ENCODE data around the gene CERS6.
"Not testable (repeated sequence)": the region's sequence is repeated elsewhere in the genome, so short reads cannot be mapped to it uniquely, and the experiment has no call there.

The CERS6 gene

GRCh38 chr2:168469281-168469988 lies 13.4 kb downstream of the CERS6 start:
- no peak for DNase-seq

DNA sequence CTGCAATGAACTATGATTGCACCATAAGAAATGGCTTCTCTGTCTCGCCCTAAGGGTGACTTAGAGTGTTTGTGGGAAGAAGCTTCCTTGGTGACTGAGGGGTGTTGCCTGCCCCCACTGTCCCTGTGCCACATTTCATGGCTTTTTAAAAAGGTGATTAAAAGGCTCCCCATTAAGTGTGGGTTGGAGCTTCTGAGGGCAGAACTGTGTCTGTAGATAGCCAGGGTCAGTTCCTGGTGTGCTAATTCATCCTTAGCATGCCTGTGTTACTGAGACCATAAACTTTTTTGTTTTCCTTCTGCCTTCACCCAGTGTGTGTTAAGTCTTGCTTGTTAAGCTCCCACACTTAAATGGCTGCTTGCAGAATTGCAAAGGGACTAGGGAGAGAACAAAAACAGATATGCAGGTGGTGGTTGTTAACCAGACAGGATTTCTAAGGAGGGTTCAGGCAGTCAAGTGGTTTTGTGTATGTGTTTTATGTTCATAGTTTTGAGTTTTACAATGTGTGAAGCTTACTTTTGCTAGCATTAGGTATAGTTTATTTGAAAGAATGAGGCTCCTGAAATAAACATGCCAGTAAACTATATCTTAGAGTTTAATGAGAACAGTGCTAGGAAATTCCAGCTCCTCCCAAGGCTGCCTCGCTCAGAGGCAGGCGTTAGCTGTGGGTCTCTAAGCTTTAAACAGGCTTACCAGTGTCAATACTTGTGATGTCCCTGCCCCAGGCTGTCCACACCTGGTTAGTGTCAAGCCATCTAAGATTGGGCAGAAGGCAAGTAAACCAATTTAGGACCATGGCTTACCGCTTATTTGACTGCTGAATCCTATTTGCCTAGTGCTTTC lies 14.5 kb downstream of the CERS6 start:
- DNase-seq = no peak

DNA sequence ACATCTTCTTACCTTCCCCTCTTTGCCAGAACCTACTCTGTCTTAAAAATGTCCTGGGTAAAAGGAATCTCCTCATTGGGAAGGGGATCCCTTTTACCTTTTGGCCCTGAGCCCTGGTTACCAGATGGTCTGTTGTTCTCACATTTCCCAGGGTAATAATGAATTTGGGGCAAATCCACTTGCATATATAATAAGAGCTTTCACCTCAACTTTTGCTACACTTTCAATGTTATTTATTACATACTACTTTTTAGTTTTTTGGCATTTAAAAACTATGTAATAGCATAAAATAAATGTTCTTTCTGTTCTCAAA lies 15.0 kb downstream of the CERS6 start:
- DNase-seq = no peak

GRCh38 chr2:168475636-168476035 lies 19.6 kb downstream of the CERS6 start:
- DNase-seq = no peak

DNA sequence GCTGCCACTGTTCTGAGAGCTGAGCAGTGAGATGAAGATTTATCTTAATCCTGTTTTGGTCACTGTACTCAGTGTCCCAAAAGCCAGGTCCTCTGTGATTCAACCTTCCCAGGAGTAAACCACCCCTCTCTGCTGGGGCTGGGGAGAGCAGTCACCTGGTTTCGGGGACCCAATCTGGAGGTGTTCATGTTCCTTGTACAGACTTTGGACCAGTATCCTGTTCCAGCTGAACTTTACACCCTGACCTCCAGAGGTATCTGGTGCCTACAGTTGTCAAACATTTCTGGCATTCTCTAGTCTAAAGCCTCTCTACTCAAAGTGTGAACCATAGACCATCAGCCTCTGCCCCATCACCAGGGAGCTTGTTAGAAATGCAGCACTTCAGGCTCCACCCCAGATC lies 22.1 kb downstream of the CERS6 start:
- no peak for DNase-seq

- DNase-seq = no peak
Observed at GRCh38 chr2:168480356-168480755, 24.3 kb downstream of the CERS6 start.

DNA sequence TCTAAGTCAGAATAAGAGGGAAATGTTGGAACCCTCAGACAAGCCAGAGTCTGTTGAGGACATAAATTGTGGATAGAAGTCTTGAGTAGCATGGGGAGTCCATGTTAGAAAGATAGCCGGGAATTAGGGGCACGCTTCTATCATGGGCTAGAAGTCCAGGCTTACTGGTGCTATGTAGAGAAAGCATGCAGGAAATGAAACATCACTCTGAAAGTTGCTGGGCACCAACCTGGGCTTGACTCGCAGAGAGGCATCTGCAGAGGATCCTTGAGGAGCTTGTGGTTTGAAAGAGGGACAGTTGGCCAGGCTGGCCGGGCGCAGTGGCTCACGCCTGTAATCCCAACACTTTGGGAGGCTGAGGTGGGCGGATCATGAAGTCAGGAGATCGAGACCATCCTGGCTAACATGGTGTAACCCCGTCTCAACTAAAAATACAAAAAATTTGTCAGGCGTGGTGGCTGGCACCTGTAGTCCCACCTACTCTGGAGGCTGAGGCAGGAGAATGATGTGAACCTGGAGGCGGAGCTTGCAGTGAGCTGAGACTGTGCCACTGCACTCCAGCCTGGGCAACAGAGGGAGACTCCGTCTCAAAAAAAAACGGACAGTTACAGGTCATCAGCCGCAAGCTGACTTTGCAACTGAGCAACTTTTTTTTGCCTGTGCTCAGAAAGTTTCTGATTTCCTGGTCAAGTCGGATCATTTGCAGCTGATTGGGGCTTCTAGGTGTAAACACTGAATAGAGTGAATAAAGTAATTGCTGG lies 24.9 kb downstream of the CERS6 start:
- no peak for DNase-seq

- no peak for DNase-seq
Observed at GRCh38 chr2:168482269-168482668, 26.2 kb downstream of the CERS6 start.

DNA sequence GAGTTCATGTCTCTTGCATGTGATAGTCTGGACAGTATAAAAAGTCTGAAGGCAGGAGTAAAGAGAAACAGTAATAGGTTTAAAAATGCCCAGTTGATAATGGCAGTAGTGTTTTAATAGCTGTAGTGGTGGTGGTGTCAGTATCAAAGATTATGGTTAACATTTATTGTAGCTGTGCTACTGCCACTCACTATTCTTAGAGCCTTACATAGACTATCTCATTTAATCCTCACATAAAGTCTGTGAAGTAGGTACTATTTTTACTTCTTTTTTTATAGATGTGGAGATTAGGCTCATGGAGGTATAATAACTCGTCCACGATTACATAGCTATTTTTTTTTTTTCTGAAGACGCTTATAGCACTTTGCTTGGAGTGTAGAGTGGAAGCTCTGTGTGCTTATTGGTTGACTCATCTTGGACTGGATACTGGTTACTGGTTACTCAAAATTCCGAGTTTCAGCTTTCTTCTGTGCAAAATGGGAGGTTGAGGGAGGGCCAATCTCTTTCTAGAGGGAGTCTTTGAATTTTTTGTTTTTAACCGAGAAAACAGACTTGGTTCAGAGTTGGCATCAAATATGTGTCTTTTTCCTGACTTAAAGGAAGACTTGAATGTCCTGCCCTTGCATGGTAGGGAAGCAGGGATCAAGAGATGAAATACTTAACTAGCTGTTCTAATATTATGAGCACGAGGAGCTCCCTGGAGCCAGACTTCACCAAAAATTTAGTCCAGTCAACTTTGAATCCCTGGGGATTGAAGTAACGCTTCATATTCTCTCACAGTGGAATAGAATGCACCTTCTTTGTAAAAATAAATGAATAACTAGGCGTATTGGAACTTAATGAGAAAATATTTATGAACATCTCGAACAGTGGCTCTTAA lies 27.1 kb downstream of the CERS6 start:
- no peak for DNase-seq

DNA sequence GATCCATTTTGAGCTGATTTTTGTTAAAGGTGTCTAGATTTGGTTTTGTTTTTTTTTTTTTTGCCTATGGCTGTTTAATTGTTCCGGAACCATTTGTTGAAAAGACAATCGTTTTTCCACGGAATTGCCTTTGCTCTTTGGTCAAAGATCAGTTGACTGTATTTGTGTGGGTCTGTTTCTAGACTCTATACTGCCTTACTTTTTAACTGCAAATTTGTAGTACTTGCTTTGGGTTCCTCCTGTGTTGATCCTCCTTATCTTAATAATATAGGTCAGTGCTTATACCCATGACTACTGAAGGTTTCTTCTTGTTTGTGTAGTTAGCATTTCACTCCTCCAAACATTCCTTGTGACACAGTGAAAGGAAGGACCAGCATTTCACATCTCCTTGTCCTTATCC lies 30.4 kb downstream of the CERS6 start:
- no peak for DNase-seq

- DNase-seq = no peak
Observed at GRCh38 chr2:168490015-168490874, 34.2 kb downstream of the CERS6 start.

DNA sequence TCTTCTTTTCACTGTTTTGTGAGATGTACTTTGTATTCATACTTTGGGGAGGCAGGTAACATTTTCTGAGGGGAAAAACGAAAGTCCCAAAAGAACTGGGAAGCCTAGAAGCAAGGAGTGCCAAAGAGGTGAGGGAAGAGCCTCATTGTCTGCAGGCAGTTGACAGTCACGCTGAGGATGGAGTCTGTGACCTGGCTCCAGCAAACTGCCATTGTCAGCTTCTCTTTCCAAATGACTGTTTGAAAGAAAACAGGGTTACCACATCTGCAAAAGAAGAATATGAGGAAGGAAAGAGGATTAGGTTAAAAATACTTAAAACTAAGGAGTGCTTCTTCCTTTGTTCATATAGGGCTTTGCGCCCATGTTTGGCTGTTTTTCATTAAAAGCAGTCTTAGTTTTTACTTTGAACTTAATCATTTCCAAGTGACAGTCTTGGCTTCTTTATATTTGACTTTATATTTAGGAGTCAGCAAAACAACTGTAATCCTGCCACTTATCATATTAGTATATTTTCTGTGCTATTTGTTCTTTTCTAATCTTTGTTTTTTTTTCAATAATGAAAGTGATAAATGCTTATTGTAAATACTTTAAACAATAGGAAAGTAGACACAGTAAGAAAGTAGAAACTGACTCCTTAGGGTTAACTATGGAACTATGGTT lies 35.0 kb downstream of the CERS6 start:
- no peak for DNase-seq

GRCh38 chr2:168491728-168492127 lies 35.7 kb downstream of the CERS6 start:
- DNase-seq = not testable (repeated sequence)

DNA sequence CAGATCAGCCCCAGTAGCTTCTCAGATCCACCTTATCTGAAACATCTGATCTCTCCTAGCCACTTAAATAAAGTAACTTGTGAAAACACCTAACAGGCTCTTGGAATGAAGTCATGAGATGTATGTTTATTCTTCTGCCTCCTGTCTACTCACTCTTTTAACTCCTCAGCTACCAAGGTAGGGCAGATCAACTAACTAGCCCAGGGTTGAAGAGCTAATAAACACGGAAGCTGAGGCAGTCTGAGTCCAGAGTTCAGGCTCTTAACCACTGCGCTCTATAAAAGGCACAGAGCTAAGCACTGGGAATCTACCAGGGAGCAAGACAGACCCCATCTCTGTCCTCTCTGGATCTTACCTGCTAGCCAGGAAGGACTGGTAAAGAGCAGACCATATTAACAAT lies 37.1 kb downstream of the CERS6 start:
- DNase-seq = not testable (repeated sequence)

- DNase-seq = no peak
Observed at GRCh38 chr2:168494190-168494711, 38.2 kb downstream of the CERS6 start.

DNA sequence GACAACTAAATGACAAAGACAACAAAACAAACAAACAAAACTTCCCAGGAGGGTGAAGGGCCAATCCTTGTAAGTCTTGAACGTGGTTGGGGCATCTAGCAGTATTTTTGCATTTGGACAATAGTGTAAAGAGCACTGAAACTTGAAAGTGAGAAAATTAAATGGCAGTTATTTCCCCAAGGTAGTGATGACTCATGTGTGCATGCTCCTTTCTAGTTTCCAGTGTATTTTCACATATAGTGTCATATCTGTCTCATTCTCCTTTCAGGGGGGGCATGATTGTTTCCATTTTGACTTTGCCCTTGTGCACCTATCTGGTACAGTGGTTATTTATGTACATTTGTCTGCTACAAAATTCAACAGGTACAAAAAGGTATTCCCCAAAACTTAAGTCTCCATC lies 39.5 kb downstream of the CERS6 start:
- DNase-seq = no peak

GRCh38 chr2:168496906-168497305 lies 40.8 kb downstream of the CERS6 start:
- DNase-seq = no peak

- DNase-seq = no peak
Observed at GRCh38 chr2:168499500-168499899, 43.4 kb downstream of the CERS6 start.

- DNase-seq = no peak
Observed at GRCh38 chr2:168500516-168500915, 44.4 kb downstream of the CERS6 start.

DNA sequence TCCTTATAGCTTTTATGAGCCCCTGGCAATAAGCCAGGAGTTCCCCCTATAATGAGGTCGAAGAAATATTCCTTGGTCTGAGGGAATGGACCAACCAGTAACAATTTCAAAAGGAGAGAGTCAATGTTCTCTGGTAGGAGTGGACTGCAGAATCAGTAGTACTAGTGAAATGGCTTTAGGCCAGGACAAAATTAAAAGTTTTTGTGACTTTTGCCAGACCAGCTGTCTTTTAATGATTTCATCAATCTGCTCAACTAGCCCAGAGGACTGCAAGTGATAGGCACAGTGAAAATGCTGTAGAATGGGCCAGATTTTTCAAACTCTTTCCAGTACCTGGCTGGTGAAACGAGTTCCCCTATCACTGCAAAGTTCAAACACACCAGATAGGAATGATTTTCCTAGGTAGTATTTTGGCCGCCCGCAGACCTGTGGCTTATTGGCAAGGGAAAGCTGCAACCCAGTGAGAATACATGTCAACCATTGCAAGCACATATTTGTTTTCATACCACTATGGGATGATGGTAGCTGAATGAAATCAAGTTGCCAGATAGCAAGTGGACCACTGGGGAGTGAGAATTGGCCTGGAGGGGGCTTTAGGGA lies 45.5 kb downstream of the CERS6 start:
- no peak for DNase-seq
